ENCODE measurements around the gene CD81.

The CD81 gene

GRCh38 chr11:2432628-2433071 is 55.5 kb downstream of the CD81 start:
- FAIRE-seq (no peak), DNase-seq (ENCODE audit: extremely low spot score, insufficient read length, low read depth) (no peak)

GRCh38 chr11:2433106-2433925 is 56.2 kb downstream of the CD81 start:
- FAIRE-seq (no peak), DNase-seq (ENCODE audit: extremely low spot score, insufficient read length, low read depth) (no peak)

GRCh38 chr11:2434008-2434407 is 56.9 kb downstream of the CD81 start:
- no peak for DNase-seq (ENCODE audit: extremely low spot score, insufficient read length, low read depth)
- FAIRE-seq: no peak

- DNase-seq (ENCODE audit: extremely low spot score, insufficient read length, low read depth) (no peak), FAIRE-seq (no peak)
These were observed 57.6 kb downstream of the CD81 start for GRCh38 chr11:2434506-2435255.

GRCh38 chr11:2435288-2436012 is 58.3 kb downstream of the CD81 start:
- no peak for DNase-seq (ENCODE audit: extremely low spot score, insufficient read length, low read depth)
- no peak for FAIRE-seq

GRCh38 chr11:2436013-2436520 is 59.0 kb downstream of the CD81 start:
- DNase-seq (ENCODE audit: extremely low spot score, insufficient read length, low read depth) (no peak), FAIRE-seq (no peak)

- FAIRE-seq: no peak
These were observed 59.5 kb downstream of the CD81 start for GRCh38 chr11:2436521-2437031.

GRCh38 chr11:2437516-2437915 is 60.4 kb downstream of the CD81 start:
- FAIRE-seq (no peak), DNase-seq (ENCODE audit: extremely low spot score, insufficient read length, low read depth) (no peak)

More at GRCh38 chr11:2436521-2437031, 59.5 kb downstream of the CD81 start:
- DNase-seq (ENCODE audit: extremely low spot score, insufficient read length, low read depth): no peak

- no peak for DNase-seq (ENCODE audit: extremely low spot score, insufficient read length, low read depth)
- no peak for FAIRE-seq
These were observed 62.7 kb downstream of the CD81 start for GRCh38 chr11:2439820-2440219.

- DNase-seq (ENCODE audit: extremely low spot score, insufficient read length, low read depth) (no peak), FAIRE-seq (no peak)
These were observed 63.5 kb downstream of the CD81 start for GRCh38 chr11:2440646-2441045.

- DNase-seq (ENCODE audit: extremely low spot score, insufficient read length, low read depth) (no peak), FAIRE-seq (no peak)
These were observed 64.1 kb downstream of the CD81 start for GRCh38 chr11:2441171-2441570.

GRCh38 chr11:2442589-2442988 is 65.5 kb downstream of the CD81 start:
- DNase-seq (ENCODE audit: extremely low spot score, insufficient read length, low read depth): no peak
- no peak for FAIRE-seq

- FAIRE-seq: no peak
- DNase-seq (ENCODE audit: extremely low spot score, insufficient read length, low read depth): no peak
These were observed 66.3 kb downstream of the CD81 start for GRCh38 chr11:2443406-2443805.

GRCh38 chr11:2443881-2444820 is 67.0 kb downstream of the CD81 start, which contains the start of gene TRPM5:
TSS of gene TRPM5 (minus strand) at chr11:2444514. CDS start at chr11:2423036, 21,478 bp downstream.
- FAIRE-seq: no peak
- no peak for DNase-seq (ENCODE audit: extremely low spot score, insufficient read length, low read depth)

GRCh38 chr11:2444821-2445745 is 68.0 kb downstream of the CD81 start, which contains the start of gene KCNQ1:
TSS of gene KCNQ1 (plus strand) at chr11:2445008. CDS start at chr11:2445099, 91 bp downstream.
- FAIRE-seq (no peak), DNase-seq (ENCODE audit: extremely low spot score, insufficient read length, low read depth) (peak; percentile 54)

GRCh38 chr11:2445746-2446551 is 68.8 kb downstream of the CD81 start:
- FAIRE-seq (no peak), DNase-seq (ENCODE audit: extremely low spot score, insufficient read length, low read depth) (no peak)
